GM08714 (cell line): ENCODE measurements around the gene ZNF268.
"Not testable (repeated sequence)": the region's sequence is repeated elsewhere in the genome, so short reads cannot be mapped to it uniquely, and the experiment has no call there.

Experiments used
- H3K4me3 ChIP-seq: fragments of 200-500 bp; sonication (Bioruptor generic); 2 replicates; pipeline ENCODE4 v1.5.1; 2014; ENCODE audit warnings: mild to moderate bottlenecking, low read length, inconsistent platforms
- ZNF274 ChIP-seq: IDR thresholded peaks from 2 replicates; pipeline ENCODE4 v1.6.1; 2012; ENCODE audit warnings: mild to moderate bottlenecking, low read depth, low read length

The ZNF268 gene

DNA sequence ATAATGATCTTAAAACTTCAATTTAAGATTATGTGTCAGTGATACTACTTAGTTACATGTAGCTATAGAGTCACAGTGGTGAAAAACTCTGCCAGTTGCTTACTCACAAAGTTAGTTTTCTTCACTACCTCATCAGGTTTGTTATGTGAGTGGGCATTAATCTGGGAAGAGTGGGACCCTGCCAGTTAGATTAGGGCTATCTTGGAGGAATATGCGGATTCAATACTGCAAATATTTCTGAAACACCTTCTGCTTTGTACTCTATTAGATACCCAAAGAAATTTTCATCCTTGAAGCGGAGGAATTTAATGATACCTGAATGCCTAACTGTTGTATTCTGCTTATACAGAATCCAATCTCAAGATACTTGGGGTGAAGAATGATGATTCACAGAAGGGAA lies 25.1 kb downstream of the ZNF268 start:
- H3K4me3 ChIP-seq, result no peak overlapping the region
- TF ChIP-seq ZNF274, result no peak

DNA sequence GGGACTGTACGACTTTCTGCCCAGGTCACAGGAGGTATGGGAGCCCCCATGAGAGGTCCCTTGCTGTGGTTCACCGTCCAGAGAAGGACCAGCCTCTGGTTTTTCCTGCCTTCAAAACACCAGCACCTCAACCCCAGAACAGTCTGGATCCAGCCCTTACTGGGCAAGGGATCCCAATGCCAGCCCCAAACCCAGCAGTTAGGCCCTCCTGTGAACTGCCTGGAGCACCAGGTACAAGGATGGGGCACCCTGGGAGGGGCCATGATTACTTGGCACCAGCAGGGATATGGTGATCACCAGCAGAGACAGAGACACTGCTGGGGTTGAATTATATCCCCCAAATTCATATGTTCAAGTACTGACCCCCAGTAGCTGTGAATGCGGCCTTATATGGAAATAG lies 34.4 kb downstream of the ZNF268 start:
- no peak for TF ChIP-seq ZNF274
- H3K4me3 ChIP-seq, result no peak overlapping the region

DNA sequence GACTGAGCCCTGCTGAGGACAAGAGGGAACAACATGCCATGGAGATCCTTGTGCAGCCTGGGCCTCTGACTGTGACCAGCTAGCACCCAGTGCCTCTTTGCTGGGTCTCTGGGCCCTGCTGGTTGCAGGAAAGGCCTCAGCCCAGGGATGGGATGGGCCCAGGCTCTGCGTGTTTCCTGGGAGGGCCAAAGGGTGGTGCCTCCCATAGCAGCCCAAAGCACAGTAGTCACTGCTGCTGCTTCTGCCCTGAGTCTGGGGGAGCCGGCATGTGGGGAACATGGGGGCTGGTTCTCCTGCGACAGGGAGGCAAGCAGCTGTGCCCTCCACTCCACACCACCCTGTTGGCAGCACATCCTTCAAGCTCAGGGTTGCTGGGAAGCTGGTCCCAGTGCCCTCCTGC lies 35.9 kb downstream of the ZNF268 start:
- no peak for TF ChIP-seq ZNF274
- H3K4me3 ChIP-seq, result no peak overlapping the region

DNA sequence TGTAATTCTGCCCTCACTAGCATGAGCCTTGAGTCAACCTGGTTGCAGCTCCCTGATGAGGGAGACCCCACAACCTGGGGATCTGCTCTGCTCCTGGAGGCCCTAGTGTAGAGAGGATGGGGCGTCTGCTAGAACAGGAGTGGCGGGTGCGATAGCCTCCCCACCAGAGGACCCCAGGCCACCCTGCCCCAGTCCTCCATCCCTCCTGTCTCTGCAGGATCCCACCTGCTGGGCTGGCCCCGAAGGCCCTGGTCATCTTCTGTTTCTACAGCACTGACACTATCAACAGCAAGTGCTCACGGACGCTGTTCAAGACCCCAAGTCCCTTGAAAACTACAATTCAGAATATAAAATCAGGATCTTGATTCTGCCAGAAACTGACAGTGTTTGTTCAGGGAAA lies 39.2 kb downstream of the ZNF268 start:
- TF ChIP-seq ZNF274, result no peak
- H3K4me3 ChIP-seq, result no peak overlapping the region

DNA sequence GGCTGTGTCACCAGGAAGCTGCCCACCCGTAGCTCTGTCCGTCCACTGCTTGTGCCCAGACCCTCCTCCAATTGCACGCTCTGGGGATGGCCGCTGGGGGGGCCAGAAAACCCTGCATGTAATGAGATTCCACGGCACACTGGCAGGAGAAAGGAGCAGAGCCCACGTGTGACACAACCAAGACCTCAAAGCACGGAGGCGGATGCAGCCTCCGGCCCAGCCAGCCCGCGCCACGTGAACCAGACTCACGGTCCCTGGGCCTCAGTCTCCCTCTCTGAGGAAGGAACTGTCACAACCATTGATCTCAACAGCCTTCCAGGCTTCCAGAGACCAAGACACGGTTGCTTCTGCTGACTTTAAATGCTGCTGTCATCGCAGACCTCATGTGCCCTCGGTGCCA lies 39.9 kb downstream of the ZNF268 start:
- no peak overlapping the region for H3K4me3 ChIP-seq
- no peak for TF ChIP-seq ZNF274

DNA sequence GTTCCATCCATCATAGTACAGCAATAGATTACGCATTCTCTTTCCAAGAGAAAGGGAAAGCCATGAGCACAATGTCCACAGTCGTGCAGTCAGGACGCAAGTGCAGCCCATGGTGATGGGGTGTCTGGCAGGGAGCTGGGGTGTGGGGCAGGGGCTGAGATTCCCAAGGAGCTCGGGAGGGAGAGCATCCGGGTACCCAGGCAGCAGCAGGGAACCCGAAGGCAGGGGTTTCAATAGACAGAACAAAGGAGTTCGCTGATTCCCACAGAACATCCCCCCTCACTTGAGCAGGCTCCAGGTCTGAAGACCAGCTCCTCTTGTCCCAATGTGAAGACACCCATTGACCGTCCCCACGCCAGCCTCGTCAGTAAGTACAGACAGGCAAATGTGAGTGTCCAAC lies 40.9 kb downstream of the ZNF268 start:
- H3K4me3 ChIP-seq, result no peak overlapping the region
- no peak for TF ChIP-seq ZNF274

DNA sequence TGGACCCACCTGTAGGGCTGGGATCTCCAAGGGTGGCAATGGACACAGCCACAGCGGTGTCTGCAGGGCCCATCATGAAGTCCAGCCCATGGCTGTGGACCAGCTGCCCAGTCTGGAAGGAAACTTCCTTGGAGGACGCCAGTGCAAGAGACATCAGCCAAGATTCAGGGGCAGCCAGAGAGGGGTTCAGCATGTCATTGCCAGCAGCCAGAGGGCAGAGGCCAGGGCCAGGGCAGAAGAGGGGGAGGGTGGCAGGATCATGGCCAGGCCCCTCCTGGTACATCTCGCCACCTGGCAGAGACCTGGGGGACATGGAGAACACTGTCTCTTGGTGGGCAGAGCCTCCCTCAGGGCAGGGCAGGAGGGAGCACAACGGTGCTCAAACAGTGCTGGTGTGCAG lies 44.2 kb downstream of the ZNF268 start:
- TF ChIP-seq ZNF274, result no peak
- H3K4me3 ChIP-seq, result no peak overlapping the region

DNA sequence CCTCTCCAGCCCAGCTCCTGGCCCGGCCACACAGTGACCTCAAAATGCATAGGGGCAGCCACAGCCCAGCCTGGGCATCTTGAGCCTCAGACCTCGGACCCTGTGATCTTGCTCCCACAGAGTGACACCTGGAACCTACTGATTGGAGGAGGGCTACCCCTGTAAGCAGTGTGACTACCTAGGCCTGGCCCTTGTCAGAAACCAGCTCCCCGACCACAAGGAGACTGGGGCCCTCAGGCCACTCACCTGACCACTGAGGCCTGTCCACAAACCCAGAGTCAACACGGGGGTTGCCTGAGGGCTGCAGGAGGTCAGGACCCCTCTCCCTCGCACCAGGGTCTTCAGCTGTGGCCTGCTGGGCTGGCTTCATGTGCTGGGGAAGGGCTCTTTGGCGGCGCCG lies 45.4 kb downstream of the ZNF268 start:
- no peak overlapping the region for H3K4me3 ChIP-seq
- TF ChIP-seq ZNF274, result no peak

DNA sequence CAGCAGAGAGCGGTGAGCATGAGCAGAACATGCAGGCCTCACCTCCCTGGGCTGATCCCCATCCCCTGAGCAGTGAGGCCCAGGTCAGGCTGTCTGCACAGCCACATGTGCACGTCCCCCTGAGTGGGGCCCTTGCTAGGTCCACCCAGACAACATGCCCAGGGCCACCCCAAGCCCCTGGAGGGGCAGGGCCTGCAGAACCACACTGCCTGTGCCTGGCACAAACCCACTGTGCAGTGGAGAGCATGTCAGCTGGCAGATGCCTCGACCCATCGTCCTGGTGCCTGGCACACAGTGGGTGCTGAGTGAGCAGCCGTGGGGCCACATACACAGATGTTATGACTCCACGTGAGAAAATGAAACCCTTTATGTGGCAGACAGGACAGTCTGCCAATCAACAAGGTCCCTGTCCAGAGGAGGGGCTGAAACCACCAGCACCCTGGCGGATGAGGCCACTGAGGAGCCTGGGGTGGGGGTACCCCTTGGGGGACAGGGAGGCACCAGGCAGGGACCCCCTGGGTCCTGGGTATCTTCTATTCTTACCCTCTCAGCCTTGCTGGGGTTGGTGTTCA lies 46.1 kb downstream of the ZNF268 start:
- no peak overlapping the region for H3K4me3 ChIP-seq
- TF ChIP-seq ZNF274, result no peak

DNA sequence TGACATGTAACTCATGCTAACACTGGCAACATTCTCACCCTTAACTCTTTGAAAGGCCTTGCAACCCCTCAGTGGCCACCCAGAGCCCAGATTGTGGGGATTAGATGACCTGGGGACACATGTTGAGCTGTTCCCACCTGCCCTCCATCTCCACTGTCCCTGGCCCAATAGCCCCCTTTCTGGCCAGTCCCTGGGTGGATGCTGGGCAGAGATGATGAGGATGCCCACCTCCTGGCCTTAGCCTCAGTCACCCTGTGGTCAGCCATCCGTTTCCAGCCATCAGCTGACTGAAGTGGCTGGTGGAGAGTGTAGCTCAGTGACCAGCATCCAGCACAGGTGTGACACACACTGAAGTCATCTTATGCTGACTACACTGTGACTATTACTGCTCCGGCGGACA lies 49.7 kb downstream of the ZNF268 start:
- TF ChIP-seq ZNF274, result no peak
- H3K4me3 ChIP-seq, result no peak overlapping the region

DNA sequence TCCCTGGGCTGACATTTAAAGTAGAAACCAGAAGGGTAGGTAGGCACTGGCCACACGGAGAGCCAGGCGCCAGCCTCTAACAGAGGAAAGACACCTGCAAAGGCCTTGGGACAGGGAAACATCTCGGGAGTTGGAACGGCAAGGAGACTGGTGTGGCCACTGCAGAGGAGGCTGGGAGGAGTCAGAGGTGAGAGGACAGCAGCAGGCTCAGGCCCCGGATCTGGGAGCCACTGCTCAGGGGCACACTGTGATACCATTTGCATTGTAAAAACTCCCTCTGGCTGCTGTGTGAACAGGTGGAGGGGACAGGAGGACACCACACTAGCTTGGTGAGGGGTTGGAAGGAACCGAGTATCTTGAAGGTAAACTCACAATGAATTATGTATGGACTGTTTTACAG lies 51.7 kb downstream of the ZNF268 start:
- TF ChIP-seq ZNF274, result no peak
- H3K4me3 ChIP-seq, result no peak overlapping the region

DNA sequence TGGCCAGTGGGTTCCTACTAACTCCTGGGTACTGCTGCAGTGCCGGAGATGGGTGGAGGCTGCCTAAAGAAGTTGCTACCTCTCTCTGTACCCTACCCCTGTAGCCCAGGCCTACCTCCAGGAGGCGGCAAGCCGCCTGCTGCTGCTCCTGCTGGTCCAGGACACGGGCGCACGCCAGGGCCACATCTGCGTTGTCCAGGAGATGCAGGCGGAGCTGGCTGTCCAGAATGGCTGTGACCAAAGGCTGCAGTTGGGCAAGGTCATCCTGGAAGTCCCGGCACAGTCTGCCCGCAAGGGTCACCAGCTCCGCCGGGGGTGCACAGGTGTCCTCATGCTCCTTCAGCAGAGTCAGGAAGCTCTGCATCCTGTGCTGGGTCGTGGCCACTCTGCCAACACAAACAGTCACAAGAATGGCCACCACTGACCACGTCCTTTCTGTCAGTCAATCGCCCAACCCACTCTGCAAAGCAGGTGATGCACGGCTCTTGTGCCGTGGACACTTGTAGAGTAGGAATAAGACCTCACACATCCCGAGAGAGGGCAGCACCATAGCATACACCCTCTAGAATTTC lies 52.8 kb downstream of the ZNF268 start:
- no peak for TF ChIP-seq ZNF274
- H3K4me3 ChIP-seq, result no peak overlapping the region

DNA sequence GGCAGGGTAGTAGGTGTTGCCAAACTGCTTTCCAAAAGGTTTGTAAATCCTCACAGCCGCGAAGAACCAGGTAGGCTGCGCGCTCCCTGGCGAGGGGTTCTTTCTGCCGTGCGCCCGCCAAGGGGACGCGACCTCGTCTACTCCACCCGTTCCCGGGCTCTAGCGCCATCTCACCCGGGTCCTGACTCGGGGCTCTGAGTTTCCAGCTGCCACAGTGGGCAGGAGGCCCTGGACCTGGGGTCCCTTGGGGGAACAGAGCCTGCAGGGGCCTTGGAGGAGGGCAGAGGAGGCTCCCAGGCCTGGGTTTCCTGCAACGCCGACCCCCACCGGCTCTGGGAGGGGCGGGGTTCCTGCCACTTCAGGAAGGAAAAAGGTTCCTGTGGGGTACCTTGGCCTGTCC lies 53.7 kb downstream of the ZNF268 start:
- TF ChIP-seq ZNF274, result no peak

DNA sequence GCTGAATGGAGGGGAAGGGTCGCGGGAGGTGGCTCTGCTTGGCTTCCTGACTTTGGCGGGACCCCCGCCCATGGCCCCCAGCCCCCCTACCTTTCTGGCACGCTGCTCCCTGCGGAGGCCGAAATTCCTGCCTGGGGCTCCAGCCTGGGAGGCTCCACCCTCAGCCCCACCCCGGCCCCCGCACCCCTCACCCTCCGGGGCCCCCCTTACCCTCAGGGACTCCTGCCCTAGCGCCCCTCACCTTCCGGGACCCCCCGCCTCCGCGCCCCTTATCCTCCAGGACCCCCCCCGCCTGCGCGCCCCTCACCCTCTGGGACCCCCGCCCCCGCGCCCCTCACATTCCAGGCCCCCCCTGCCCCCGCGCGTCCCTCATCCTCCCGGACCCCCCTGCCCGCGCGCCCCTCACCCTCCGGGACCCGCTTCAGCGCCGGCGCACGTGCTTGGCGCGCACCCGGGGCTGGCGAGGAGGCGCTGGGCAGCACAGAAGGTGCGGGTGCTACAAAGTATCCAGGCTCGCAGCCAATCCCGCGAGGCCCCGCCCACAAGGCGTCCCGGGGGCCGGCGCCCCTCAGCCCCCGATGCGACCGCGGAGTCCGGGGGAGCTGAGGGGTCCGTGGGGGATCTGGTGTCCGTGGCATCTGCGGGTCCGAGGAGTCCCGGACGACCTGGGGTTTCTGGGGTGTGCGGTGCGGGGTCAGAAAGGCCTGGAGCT lies 54.3 kb downstream of the ZNF268 start, which contains the start of gene ANHX:
Gene ANHX (minus strand): TSS at position 477 of the 712 bp plus-strand sequence. CDS start 1,521 bp downstream, outside the sequence.
- H3K4me3 ChIP-seq, result no peak within 1 kb of the TSS
- no peak for TF ChIP-seq ZNF274

More for the DNA sequence above, 53.7 kb downstream of the ZNF268 start:
- H3K4me3 ChIP-seq, result no peak overlapping the region

DNA sequence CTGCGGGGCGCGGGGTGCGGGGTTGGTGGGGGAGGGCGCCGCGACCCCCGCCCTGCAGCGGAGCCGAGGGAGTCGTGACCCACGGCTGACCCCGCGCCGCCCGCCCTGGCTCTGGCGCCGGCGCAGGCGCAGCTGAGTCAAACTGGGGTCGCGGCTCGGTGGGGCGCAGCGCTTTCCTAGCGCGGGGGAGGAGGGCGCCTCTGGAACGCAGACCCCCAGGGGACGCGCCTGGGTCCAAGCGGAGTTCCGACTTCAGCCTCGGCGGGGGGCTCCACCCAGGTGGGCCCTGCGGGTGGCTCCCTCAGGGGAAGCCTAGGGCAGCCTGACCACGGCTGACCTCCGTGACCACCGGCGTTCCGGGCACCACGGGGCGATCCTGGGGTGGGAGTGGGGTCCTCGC lies 54.8 kb downstream of the ZNF268 start:
- H3K4me3 ChIP-seq, result no peak overlapping the region
- no peak for TF ChIP-seq ZNF274

DNA sequence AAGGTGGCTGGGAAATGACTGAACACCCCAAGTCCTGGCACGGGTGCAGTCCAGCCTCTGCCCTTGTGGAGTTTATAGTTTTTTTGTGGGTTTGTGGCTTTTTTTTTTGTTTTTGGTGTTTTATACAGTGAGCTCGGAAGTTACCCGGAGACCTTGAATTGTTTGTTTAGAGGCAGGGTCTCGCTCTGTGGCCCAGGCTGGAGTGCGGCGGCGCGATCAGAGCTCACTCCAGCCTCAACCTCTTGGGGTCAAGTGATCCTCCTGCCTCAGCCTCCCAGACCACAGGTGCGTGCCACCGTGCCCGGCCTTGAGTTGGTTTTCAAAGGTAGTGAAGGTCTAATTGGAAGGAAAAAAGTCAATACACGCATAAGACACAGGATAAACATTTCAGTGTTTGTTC lies 55.3 kb downstream of the ZNF268 start:
- H3K4me3 ChIP-seq, result no peak overlapping the region
- no peak for TF ChIP-seq ZNF274

DNA sequence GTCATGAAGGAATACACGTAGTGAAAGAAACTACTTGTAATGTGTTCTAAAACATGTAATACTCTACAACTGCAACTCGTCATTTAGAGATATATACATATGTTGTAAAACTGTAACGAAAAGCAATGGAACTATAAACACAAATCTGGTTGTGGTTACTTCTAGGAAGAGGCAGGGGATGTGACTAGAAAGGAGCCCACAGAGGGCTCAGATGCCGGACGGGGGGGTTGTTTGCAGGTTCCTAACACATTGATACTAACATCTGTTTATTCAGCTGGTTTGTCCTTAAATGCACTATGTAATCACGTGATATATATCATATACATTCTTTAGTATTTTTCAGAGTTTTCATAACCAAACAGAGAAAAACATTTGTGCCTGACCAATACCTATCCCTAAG lies 70.4 kb downstream of the ZNF268 start:
- TF ChIP-seq ZNF274, result no peak

DNA sequence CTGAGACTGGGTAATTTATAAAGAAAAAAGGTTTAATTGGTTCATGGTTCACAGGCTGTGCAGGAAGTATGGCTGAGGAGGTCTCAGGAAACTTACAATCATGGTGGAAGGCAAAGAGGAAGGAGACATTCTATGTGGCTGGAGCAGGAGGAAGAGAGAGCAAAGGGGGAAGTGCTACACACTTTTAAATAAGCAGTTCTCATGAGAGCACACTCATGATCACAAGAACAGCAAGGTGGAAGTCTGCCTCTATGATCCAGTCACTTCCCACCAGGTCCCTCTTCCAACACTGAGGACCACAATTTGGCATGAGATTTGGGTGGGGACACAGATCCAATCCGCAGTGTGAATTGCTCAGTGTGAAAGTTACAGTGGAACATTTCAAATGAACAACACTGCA lies 74.5 kb downstream of the ZNF268 start:
- not testable (repeated sequence) for H3K4me3 ChIP-seq

More for the DNA sequence above, 70.4 kb downstream of the ZNF268 start:
- no peak overlapping the region for H3K4me3 ChIP-seq
